ENCODE results near the gene MTHFD2.
"Not testable (repeated sequence)": the region's sequence is repeated elsewhere in the genome, so short reads cannot be mapped to it uniquely, and the experiment has no call there.

MTHFD2 gene

DNA sequence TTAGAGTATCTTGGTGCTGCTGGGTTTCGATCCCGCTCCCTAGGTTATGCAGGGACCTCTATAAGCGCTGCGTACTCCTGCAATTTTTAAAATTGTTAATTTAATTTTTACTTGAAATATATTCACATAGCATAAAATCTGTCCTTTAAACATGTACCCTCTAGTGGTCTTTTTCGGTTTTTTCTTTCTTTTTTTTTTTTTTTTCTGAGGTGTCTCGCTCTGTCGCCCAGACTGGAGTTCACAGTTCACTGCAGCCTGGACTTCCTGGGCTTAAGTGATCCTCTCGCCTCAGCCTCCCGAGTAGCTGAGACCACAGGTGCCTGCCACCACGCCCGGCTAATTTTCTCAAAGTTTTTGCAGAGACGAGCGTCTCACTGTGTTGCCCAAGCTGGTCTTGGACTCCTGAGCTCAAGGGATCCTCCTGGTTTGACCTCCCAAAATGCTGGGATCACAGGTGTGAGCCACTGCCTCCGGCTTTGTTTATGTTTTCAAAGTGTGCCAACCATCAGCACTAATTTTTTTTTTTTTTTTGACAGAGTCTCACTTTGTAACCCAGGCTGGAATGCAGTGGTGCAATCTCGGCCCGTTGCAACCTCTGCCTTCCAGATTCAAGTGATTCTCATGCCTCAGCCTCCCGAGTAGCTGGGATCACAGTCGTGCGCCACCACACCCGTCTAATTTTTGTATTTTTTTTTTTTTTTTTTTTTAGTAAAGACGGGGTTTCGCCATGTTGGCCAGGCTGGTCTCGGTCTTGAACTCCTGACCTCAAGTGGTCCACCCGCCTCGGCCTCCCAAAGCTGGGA, 19.2 kb upstream of the MTHFD2 start:
- Histone ChIP-seq H3K27ac (ENCODE audit: low read length) (no peak overlapping the region), H3K27me3 (ENCODE audit: insufficient read depth, low read length) (no peaks in the 10 kb centered on the region), H3K9me3 (ENCODE audit: insufficient read depth, low read depth, low read length) (no peaks in the 10 kb centered on the region), H3K4me1 (ENCODE audit: insufficient read depth, low read length) (peaks cover 7% of the 10 kb centered on the region; the same call in 1 of the 2 replicates), H3K9ac (ENCODE audit: low read depth, low read length) (peak overlapping the region; percentile 96; the same call in 1 of the 2 replicates), H3K36me3 (ENCODE audit: insufficient read depth, low read depth, low read length) (0 out of 2 replicates have a peak, but pooled peaks cover 5% of the 10 kb centered on the region), H3K4me3 (ENCODE audit: low read length) (peak overlapping the region; percentile 97; the same call in 1 of the 2 replicates)

- Histone ChIP-seq H3K4me3 (ENCODE audit: low read length) (no peak overlapping the region), H3K36me3 (ENCODE audit: insufficient read depth, low read depth, low read length) (no peaks in the 10 kb centered on the region), H3K9ac (ENCODE audit: low read depth, low read length) (no peak overlapping the region), H3K4me1 (ENCODE audit: insufficient read depth, low read length) (peaks cover 7% of the 10 kb centered on the region; the same call in 1 of the 2 replicates), H3K27ac (ENCODE audit: low read length) (no peak overlapping the region), H3K9me3 (ENCODE audit: insufficient read depth, low read depth, low read length) (no peaks in the 10 kb centered on the region), H3K27me3 (ENCODE audit: insufficient read depth, low read length) (no peaks in the 10 kb centered on the region)
These were observed 16.7 kb upstream of the MTHFD2 start for GRCh38 chr2:74181739-74182138.

DNA sequence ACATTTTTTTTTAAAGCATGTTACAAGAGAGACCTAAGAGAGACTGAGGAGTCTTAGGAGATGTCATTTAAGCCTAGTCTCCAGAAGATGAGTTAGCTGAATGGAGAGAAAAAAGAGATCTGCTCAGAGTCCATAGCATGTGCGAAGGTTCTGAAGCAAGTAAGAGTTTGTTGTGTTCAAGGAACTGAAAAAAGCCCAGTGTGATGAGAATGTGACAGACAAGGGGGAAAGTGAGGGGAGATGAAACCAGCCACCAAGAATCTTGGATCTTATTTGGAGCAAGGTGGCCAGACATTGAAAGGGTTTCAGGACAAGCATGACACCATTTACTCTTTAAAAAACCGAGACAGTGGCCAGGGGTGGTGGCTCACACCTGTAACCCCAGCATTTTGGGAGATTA, 14.5 kb upstream of the MTHFD2 start:
- no peaks in the 10 kb centered on the region for H3K36me3 ChIP-seq (ENCODE audit: insufficient read depth, low read depth, low read length)
- H3K4me3 ChIP-seq (ENCODE audit: low read length) = no peak overlapping the region
- H3K9me3 ChIP-seq (ENCODE audit: insufficient read depth, low read depth, low read length) = no peaks in the 10 kb centered on the region
- H3K27ac ChIP-seq (ENCODE audit: low read length) = no peak overlapping the region
- no peak overlapping the region for H3K9ac ChIP-seq (ENCODE audit: low read depth, low read length)
- H3K4me1 ChIP-seq (ENCODE audit: insufficient read depth, low read length) = peaks cover 18% of the 10 kb centered on the region
- H3K27me3 ChIP-seq (ENCODE audit: insufficient read depth, low read length) = no peaks in the 10 kb centered on the region

GRCh38 chr2:74186038-74186437, 12.4 kb upstream of the MTHFD2 start:
- Histone ChIP-seq H3K27me3 (ENCODE audit: insufficient read depth, low read length) (no peaks in the 10 kb centered on the region), H3K9ac (ENCODE audit: low read depth, low read length) (no peak overlapping the region), H3K4me1 (ENCODE audit: insufficient read depth, low read length) (peaks cover 18% of the 10 kb centered on the region), H3K27ac (ENCODE audit: low read length) (no peak overlapping the region), H3K4me3 (ENCODE audit: low read length) (no peak overlapping the region), H3K36me3 (ENCODE audit: insufficient read depth, low read depth, low read length) (no peaks in the 10 kb centered on the region), H3K9me3 (ENCODE audit: insufficient read depth, low read depth, low read length) (no peaks in the 10 kb centered on the region)

DNA sequence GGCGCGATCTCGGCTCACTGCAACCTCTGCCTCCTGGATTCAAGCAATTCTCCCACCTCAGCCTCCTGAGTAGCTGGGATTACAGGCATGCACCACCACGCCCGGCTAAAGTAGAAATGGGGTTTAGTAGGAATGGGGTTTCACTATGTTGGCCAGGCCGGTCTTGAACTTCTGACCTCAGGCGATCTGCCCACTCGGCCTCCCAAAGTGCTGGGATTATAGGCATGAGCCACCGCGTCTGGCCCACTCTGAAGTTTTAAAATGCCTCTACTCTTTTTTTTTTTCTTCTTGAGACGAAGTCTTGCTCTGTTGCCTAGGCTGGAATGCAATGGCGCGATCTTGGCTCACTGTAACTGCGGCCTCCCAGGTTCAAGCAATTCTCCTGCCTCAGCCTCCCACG, 11.7 kb upstream of the MTHFD2 start:
- H3K4me1 ChIP-seq (ENCODE audit: insufficient read depth, low read length) = peaks cover 14% of the 10 kb centered on the region
- not testable (repeated sequence) for H3K9ac ChIP-seq (ENCODE audit: low read depth, low read length); H3K27ac ChIP-seq (ENCODE audit: low read length); H3K4me3 ChIP-seq (ENCODE audit: low read length); H3K9me3 ChIP-seq (ENCODE audit: insufficient read depth, low read depth, low read length); H3K36me3 ChIP-seq (ENCODE audit: insufficient read depth, low read depth, low read length); H3K27me3 ChIP-seq (ENCODE audit: insufficient read depth, low read length)

GRCh38 chr2:74188018-74188601, 10.3 kb upstream of the MTHFD2 start:
- no peak overlapping the region for H3K27ac ChIP-seq (ENCODE audit: low read length)
- H3K36me3 ChIP-seq (ENCODE audit: insufficient read depth, low read depth, low read length) = no peaks in the 10 kb centered on the region
- H3K4me3 ChIP-seq (ENCODE audit: low read length) = 0 out of 2 replicates have a peak overlapping the region, but pooled peaks have one; percentile 21
- peaks cover 11% of the 10 kb centered on the region for H3K4me1 ChIP-seq (ENCODE audit: insufficient read depth, low read length)
- H3K27me3 ChIP-seq (ENCODE audit: insufficient read depth, low read length) = no peaks in the 10 kb centered on the region
- peak overlapping the region; percentile 60; the same call in 1 of the 2 replicates for H3K9ac ChIP-seq (ENCODE audit: low read depth, low read length)
- no peaks in the 10 kb centered on the region for H3K9me3 ChIP-seq (ENCODE audit: insufficient read depth, low read depth, low read length)

DNA sequence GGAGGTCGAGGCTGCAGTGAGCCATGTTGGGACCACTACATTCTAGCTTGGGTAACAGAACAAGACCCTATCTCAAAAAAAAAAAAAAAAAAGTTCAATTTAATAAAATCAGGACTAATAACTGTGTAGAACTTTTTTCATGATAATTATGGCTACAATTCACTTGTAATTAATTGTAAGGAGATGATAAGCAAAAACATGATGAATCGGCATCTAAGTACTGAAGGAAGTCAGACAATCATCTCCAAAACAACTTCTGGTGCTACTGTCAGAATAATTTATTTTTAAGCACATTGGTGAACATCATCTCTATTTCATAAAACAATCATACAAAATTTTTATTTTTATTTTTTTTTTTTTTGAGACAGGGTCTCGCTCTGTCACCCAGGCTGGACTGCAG, 9.7 kb upstream of the MTHFD2 start:
- H3K27ac ChIP-seq (ENCODE audit: low read length) = no peak overlapping the region
- H3K4me1 ChIP-seq (ENCODE audit: insufficient read depth, low read length) = peaks cover 11% of the 10 kb centered on the region
- H3K9ac ChIP-seq (ENCODE audit: low read depth, low read length) = 0 out of 2 replicates have a peak overlapping the region, but pooled peaks have one; percentile 15

DNA sequence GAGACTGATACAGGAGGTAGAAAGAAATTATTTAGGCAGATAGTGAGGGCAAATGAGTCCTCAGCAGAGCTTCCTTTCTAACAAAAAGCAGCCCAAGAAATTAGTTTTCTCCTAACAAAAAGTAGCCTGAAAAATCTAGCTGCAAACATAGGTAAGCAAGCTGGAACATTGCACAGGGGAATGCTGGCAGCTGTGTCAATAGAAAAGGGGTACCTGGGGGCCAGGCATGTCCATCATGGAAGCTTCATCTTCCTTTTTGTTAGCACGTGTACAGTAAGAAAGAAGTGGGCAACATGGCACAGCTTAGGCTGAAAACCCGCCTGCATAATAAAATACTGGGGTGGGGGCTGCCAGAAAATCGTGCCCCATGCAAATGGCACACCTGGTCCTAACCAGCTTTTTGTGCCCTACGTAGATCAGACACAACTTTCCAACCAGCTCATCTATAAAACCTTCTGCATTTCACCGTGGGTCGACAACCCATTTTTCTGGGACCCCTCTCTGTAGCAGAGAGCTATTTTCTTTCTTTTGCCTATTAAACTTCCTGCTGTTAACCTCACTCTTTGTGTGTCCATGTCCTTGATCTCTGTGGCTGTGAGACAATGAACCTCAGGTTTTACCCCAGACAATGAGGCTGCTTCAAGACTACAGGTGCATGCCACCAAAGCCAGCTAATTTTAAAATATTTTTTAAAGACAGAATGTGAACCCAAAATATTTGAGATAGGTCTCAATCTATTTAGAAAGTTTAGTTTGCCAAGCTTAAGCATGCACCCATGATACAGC, 6.6 kb upstream of the MTHFD2 start:
- Histone ChIP-seq H3K27ac (ENCODE audit: low read length) (no peak overlapping the region), H3K9ac (ENCODE audit: low read depth, low read length) (no peak overlapping the region), H3K9me3 (ENCODE audit: insufficient read depth, low read depth, low read length) (no peaks in the 10 kb centered on the region), H3K36me3 (ENCODE audit: insufficient read depth, low read depth, low read length) (no peaks in the 10 kb centered on the region), H3K27me3 (ENCODE audit: insufficient read depth, low read length) (no peaks in the 10 kb centered on the region), H3K4me3 (ENCODE audit: low read length) (no peak overlapping the region), H3K4me1 (ENCODE audit: insufficient read depth, low read length) (peaks cover 11% of the 10 kb centered on the region)

More for the DNA sequence above, 9.7 kb upstream of the MTHFD2 start:
- Histone ChIP-seq H3K36me3 (ENCODE audit: insufficient read depth, low read depth, low read length) (no peaks in the 10 kb centered on the region), H3K9me3 (ENCODE audit: insufficient read depth, low read depth, low read length) (no peaks in the 10 kb centered on the region), H3K4me3 (ENCODE audit: low read length) (no peak overlapping the region), H3K27me3 (ENCODE audit: insufficient read depth, low read length) (no peaks in the 10 kb centered on the region)

- H3K27ac ChIP-seq (ENCODE audit: low read length) = no peak overlapping the region
- no peaks in the 10 kb centered on the region for H3K4me1 ChIP-seq (ENCODE audit: insufficient read depth, low read length)
- no peaks in the 10 kb centered on the region for H3K36me3 ChIP-seq (ENCODE audit: insufficient read depth, low read depth, low read length)
- no peak overlapping the region for H3K9ac ChIP-seq (ENCODE audit: low read depth, low read length)
- H3K27me3 ChIP-seq (ENCODE audit: insufficient read depth, low read length) = no peaks in the 10 kb centered on the region
- H3K4me3 ChIP-seq (ENCODE audit: low read length) = no peak overlapping the region
- H3K9me3 ChIP-seq (ENCODE audit: insufficient read depth, low read depth, low read length) = no peaks in the 10 kb centered on the region
These were observed 3.6 kb upstream of the MTHFD2 start for GRCh38 chr2:74194799-74195198.

GRCh38 chr2:74197049-74197448, 1.4 kb upstream of the MTHFD2 start:
- H3K9ac ChIP-seq (ENCODE audit: low read depth, low read length) = no peak overlapping the region
- no peak overlapping the region for H3K4me3 ChIP-seq (ENCODE audit: low read length)
- H3K27me3 ChIP-seq (ENCODE audit: insufficient read depth, low read length) = no peaks in the 10 kb centered on the region
- peaks cover 9% of the 10 kb centered on the region for H3K36me3 ChIP-seq (ENCODE audit: insufficient read depth, low read depth, low read length)
- H3K9me3 ChIP-seq (ENCODE audit: insufficient read depth, low read depth, low read length) = no peaks in the 10 kb centered on the region
- no peak overlapping the region for H3K27ac ChIP-seq (ENCODE audit: low read length)
- peaks cover 9% of the 10 kb centered on the region for H3K4me1 ChIP-seq (ENCODE audit: insufficient read depth, low read length)

- H3K36me3 ChIP-seq (ENCODE audit: insufficient read depth, low read depth, low read length) = peaks cover 19% of the 10 kb centered on the region
- H3K9ac ChIP-seq (ENCODE audit: low read depth, low read length) = peak overlapping the region; percentile 98; the same call in 1 of the 2 replicates
- no peak overlapping the region for H3K27ac ChIP-seq (ENCODE audit: low read length)
- no peaks in the 10 kb centered on the region for H3K27me3 ChIP-seq (ENCODE audit: insufficient read depth, low read length)
- peaks cover 9% of the 10 kb centered on the region for H3K4me1 ChIP-seq (ENCODE audit: insufficient read depth, low read length)
- peak overlapping the region; percentile 97; the same call in 1 of the 2 replicates for H3K4me3 ChIP-seq (ENCODE audit: low read length)
- H3K9me3 ChIP-seq (ENCODE audit: insufficient read depth, low read depth, low read length) = no peaks in the 10 kb centered on the region
These were observed 373 bp upstream of the MTHFD2 start for GRCh38 chr2:74198023-74198460.

All from iPS-20b (cell line).